Caki2 (cell line): ENCODE data around the gene ARMCX4. TPM values are rescaled to one million over a fixed set of nuclear protein-coding genes. Genes with fewer than 3 reads are reported as not detected.
"Not testable (repeated sequence)": the region's sequence is repeated elsewhere in the genome, so short reads cannot be mapped to it uniquely, and the experiment has no call there.

Experiments used
- DNase-seq: peaks from one replicate; pipeline ENCODE4 v3.0.0-alpha.2; 2015; ENCODE audit warnings: low read depth
- in situ Hi-C: cut with HindIII; loops from 2 replicates; pipeline ENCODE4 v1.10.0; 2016; ENCODE audit warnings: low sequenced_read_pairs, low pct_unique_long_range_greater_than_20kb, mixed read lengths
- total RNA-seq: library from RNA; depleted of rRNA; stranded (reverse); fragments of >200 nt; shearing (Covaris generic); gene quantifications from 2 replicates; pipeline ENCODE4 v1.2.3, GENCODE V29; 2014; ENCODE audit warnings: low replicate concordance; rRNA removed

ARMCX4 gene
- not detected in 2 replicates for total RNA-seq

DNA sequence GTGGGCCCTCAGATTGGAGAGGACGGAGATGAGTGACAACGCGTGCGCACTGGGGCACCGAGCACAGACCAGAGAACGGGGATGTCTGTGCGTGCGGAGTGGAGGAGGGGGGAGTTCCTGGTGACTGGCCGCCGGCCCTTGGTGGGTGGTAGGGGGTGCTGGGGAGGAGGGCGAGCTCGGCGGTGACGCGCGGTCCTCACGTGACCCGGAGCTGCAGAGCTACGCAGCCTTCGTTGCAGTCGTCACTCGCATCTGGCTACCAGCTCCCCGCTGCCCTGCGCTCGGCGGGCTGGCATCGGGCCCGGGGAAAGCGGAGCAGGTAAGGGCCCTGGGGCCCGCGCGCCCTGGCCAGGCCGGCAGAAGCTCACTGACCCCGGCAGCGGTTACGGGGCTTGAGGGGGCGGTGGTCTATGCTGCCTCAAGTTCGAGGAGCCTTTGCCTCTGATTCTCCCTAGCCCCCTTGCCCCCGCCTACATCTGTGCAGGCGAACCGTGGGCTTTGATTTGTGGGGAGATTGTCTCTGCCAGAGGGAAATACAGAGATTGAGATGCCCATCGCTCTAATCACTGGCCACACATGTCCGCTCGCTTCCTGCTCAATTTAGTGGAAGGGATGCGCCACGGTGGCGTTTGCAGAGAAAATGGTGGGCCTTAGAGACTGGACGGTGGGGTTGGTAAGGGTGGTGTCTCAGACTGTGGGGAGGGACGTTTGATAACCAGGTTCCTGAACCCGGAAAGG, at the start of gene ARMCX4:
Gene ARMCX4, plus strand, starts transcription at position 245 of the 738 bp plus-strand sequence. CDS start 3,134 bp downstream, outside the sequence.
- in situ Hi-C loops = no loop called here
- DNase-seq = no peak

DNA sequence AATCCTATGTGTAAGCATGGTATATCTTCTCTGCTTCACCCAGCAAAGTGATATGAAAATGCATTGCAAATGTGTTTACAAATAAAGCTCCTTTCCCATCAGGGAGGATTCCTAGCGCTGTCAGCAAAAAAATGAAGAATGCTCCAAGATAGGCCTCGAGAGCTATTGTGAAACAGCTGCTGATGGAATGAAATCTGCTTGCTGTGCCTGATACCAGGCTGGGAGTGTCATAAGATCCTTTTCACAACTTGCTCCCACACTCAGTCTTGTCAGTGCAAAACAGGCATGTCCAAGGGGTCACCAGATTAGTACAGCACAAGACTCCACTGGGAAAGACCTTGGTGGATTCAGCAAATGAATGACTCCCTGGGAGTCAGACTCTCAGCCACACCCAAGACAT, 43.2 kb upstream of the ARMCX4 start:
- DNase-seq = no peak
- in situ Hi-C loops = no loop called here

DNA sequence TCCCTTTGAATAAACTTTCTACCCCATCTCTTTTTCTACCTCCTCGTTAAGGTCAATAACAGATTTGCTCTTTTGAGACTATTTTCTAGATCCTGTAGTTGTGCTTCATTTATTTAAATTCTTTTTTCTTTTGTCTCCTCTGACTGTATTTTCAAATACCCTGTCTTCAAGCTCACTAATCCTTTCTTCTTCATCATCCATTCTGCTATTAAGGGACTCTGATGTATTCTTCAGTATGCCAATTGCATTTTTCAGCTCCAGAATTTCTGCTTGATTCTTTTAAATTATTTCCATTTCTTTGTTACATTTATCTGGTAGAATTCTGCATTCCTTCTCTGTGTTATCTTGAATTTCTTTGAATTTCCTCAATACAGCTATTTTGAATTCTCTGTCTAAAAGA, 36.0 kb upstream of the ARMCX4 start:
- in situ Hi-C loops = no loop called here
- DNase-seq = no peak

DNA sequence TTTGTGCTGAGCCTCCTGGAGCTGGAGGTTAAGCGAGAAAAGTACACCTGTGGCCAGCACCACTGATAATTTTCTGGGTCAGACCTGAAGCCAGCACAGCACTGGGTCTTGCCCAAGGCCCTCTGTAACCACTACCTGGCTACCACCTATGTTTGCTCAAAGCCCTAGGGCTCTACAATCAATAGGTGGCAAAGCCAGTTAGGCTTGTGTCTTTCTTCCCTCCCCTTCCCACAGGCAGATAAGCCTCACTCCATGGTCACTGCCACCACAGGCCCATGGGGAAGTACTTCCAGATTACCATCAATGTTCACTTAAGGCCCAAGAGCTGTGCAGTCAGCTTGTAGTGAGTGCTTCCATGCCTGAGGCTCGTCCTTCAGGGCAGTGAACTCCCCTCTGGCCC, 35.2 kb upstream of the ARMCX4 start:
- no peak for DNase-seq
- in situ Hi-C loops = no loop called here

DNA sequence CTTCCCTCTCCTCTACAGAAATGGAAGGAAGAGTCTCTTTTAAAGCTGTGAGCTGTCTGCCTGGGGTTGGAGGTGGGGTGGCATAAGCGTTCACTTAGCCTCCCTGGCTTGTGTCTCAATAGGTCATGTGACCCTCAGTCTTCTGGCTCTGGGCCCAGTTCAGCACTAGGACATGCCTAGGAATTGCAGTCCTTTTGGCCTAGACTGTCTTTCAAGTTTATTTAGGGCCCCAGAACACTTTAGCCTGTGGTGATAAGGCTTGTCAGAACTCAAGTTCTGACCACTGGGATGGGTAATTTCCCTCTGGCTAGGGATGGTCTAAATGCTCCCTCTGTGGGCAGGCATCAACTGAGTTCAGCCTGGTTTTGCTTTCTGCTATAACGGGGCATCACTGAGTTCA, 34.3 kb upstream of the ARMCX4 start:
- in situ Hi-C loops = no loop called here
- no peak for DNase-seq

DNA sequence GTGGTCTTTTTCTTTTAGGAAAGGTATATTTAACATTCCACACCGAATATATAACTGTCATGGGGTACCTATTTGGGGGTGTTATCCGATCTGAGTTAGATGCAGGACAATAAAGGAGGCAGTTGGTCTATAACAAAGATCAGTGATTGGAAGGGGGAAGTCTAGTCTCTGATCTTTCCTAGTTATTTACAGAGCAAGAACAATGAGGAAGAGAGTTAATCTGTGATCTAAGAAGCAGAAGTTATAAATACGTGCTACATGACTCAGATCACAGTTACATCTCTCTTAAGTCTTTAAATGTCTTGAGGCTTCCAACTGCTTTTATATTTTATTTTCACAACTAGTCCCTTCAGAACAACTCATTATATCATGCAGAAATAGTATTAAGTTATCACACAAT, 33.2 kb upstream of the ARMCX4 start:
- no peak for DNase-seq
- in situ Hi-C loops = no loop called here

DNA sequence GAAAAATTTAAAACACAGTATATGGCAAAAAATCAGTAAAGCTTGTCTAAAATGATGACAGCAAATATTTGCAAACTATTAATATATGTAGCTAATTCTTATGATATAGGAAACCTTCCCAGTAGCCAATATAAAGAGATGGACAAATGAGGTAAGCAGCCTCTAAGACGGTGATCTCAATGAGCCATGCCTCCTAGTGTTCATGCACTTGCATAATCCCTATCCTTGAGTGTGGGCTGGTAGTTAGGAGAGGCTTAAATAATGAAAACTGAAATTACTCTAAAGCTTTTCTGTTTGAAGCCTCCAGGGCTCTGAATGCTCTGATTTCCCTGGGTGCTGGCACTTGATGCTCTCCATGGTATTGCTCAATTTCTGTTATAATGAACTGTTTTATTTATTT, 24.6 kb upstream of the ARMCX4 start:
- no peak for DNase-seq
- in situ Hi-C loops = no loop called here

DNA sequence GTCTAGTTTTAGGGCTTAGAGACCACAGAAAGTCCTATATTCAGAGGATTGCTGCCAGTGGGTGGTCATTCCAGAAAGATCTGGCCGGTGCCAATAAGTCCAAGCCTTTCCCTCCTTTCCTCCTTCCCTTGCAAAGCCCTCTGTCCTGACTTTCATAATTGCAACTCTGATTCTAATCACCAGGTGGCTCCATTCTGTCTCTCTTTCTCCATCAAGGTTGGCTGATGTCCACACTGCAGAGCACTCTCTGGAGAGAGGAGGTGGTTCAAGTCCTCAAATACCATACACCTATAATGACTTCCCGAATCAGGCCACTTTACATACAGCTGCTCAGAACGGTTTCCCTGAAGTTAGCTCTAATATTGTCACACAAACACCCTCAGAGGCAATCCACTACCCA, 22.4 kb upstream of the ARMCX4 start:
- peak; percentile 8 for DNase-seq
- in situ Hi-C loops = no loop called here

DNA sequence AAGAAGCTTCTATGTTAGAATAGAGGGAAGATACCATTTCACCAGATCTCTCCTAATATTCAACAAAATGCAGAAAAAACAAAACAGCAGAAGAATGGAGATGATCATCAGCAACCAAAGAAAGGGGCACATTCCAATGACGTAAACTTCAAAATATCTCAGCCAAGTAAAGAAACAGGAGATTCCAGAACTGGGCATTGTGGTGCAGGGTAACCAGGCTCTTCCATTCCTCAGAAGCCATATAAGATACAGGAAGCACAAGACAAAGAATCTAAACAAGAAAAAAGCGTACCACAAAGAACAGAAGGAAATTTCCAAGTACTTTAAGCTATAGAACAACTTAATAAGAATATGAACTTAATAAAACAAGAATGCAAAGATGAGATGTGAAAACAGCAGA, 6.9 kb upstream of the ARMCX4 start:
- DNase-seq = no peak
- in situ Hi-C loops = no loop called here

DNA sequence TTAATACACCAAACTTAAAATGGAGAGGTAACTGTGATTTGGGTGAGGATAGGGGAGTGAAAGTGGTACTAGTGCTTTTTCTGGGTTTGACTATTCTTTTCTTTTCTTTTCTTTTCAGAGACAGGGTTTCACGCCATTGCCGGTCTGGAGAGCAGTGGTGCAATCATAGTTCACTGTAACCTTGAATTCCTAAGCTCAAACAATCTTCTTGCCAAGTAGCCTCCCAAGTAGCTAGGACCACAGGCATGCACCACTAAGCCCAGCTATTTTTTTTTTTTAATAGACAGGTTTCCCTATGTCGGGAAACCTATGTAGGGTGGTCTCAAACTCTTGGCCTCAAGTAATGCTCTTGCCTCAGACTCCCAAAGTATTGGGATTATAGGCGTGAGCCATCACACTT, 3.0 kb upstream of the ARMCX4 start:
- no peak for DNase-seq
- in situ Hi-C loops = no loop called here

DNA sequence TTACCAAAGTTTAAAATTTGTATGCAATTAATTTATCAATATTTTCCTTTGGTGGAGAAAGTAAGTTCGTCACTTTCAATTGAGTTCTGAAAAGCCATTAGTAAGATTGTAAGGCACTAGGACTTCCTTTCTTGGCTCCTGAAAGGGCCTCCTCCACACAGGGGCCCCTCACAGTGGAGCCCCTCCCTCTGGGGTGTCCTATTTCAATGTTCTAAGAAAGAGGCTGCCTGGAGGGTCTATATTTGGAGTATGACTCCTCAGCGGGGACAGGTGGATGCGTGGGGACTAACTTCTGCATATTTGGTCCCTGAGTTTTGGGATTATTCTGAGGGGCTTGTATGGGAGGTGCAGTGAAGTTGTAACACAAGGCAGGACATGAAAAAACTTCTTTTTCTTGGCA, 1.6 kb upstream of the ARMCX4 start:
- DNase-seq = no peak
- in situ Hi-C loops = no loop called here

DNA sequence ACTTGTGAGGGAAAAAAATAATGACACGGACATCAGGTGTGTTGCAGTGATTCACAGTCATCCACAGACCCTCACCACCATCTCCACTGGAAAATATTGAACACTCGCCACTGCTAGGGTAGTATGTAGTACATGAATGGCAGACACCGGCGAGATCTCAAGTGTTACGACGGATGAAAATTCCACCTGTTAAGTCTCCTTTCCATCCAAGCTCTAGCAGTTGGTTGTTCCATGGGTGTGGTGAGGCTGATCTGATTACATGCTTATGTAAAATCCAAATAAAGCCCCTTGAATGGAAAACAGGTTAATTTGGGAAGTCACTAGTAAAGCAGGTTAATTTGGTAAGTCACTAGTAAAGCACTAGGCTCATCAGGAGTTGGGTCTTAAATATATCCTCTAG, 1.1 kb upstream of the ARMCX4 start:
- DNase-seq = no peak
- in situ Hi-C loops = no loop called here

DNA sequence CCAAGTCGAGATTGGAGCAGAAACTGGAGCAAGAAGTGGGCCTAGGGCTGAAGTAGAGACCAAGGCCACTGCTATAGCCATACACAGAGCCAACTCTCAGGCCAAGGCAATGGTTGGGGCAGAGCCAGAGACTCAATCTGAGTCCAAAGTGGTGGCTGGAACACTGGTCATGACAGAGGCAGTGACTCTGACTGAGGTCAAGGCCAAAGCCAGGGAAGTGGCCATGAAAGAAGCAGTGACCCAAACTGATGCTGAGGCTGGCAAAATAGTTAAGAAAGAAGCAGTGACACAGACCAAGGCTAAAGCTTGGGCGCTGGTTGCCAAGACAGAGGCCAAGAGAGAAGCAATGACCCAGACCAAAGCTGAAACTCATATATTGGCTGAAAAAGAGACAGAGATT, 3.5 kb downstream of the ARMCX4 start:
- in situ Hi-C loops = no loop called here
- no peak for DNase-seq

DNA sequence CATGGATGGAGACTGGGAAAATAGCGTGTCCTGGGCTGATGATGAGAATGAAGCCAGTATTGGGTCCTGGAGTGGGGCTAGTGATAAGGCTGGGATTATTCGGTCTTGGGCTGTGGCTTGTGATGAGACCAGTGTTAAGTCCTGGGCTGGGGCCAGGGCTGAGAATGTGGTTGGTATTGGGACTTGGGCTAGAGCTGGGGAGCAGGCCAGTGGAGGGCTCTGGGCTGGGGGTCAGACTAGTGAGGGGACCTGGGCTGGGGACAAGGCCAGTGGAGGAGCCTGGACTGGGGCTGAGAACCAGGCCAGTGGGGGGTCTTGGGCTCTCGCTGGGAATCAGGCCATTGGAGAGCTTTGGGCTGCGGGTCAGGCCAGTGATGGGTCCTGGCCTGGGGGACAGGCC, 6.7 kb downstream of the ARMCX4 start:
- in situ Hi-C loops = no loop called here
- DNase-seq = no peak

DNA sequence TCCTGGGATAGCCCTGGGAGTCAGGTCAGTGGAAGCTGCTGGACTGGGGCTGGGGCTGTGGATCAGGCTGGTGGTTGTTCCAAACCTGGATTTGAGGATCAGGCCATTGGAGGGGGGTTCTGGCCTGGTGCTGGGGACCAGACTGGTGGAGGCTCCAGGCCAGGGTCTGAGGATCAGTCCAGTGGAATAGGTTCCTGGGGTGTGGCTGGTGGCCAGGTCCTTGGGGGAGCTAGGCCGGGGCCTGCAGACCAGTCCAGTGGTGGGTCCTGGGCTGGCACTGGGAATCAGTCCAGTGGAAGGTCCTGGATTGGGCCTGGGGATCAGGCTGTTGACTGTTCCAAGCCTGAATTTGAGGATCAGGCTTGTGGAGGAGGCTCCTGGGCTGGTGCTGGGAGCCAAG, 8.0 kb downstream of the ARMCX4 start:
- no peak for DNase-seq
- in situ Hi-C loops = no loop called here

DNA sequence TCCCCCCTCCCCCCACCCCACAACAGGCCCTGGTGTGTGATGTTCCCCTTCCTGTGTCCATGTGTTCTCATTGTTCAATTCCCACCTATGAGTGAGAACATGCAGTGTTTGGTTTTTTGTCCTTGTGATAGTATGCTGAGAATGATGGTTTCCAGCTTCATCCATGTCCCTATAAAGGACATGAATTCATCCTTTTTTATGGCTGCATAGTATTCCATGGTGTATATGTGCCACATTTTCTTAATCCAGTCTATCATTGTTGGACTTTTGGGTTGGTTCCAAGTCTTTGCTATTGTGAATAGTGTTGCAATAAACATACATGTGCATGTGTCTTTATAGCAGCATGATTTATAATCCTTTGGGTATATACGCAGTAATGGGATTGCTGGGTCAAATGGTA, 17.7 kb downstream of the ARMCX4 start:
- in situ Hi-C loops, DNase-seq: not testable (repeated sequence)

DNA sequence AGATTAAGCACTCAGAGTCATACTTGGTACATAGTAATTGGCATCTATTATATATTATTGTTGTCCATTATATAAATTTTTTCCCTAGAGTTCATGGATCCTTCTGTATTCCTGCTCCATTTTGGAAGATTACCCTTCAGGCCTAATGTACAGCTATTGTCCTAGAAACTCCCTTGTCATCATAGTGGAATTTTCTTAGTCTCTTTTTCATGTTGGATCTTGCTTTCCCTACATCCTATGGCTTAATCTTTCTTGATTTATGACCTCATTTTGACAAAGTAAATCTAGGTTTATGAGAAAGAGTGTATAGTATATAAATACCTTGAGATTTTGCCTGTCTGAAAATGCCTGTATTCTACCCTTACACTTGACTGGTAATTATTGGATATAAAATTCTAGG, 22.1 kb downstream of the ARMCX4 start:
- in situ Hi-C loops = no loop called here
- no peak for DNase-seq

DNA sequence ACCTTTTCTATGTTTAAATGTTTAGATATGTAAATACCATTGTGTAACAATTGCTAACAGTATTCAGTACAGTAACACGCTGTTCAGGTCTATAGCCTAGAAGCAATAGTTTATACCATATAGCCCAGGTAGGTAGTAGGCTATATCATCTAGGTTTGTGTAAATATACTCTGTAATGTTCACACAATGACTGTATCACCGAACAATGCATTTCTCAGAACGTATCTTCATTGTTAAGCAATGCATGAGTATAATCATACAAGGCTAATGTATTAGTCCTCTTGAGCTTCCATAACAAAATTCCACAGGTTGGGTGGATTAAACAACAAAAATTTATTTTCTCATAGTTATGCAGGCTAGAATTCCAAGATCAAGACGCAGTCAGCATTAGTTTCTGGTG, 22.7 kb downstream of the ARMCX4 start:
- DNase-seq = no peak
- in situ Hi-C loops = no loop called here

DNA sequence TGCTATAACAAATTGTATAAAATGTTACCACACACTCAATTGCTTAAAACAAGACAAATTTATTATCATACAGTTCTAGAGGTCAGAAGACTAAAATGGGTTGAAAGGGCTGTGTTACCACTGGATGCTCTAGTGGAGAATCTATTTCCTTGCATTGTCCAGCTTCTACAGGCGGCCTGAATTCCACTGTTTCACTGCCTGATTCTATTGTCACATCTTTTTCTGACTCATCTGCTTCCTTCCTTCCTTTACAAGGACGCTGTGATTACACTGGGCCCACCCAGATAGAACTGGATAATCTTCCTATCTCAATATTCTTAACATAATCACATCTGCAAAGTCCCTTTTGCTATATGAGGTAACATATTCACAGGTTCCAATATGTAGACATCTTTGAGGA, 45.7 kb downstream of the ARMCX4 start:
- no peak for DNase-seq
- in situ Hi-C loops = no loop called here
